Subcutaneous adipose tissue (tissue), 4 donors: Measurements from ENCODE around the gene UQCC5. TPM values are rescaled to one million over a fixed set of nuclear protein-coding genes. Genes with fewer than 3 reads are reported as not detected.

Experiments
- CTCF ChIP-seq: fragments of 450-650 bp; IDR thresholded peaks from one replicate; pipeline ENCODE4 v1.5.1; 2016; ENCODE audit warnings: low read depth, mild to moderate bottlenecking, control low read depth, antibody characterized with exemption, moderate library complexity
- small RNA-seq: library from RNA; depleted of rRNA; stranded (forward); fragments of <200 nt; gene quantifications from one replicate; pipeline ENCODE3, GENCODE V24; 2016
- total RNA-seq, 4 donors: library from RNA; depleted of rRNA; stranded (reverse); fragments of >200 nt; gene quantifications; one replicate each; pipeline ENCODE4 v1.1.0, GENCODE V29; 2016

UQCC5 gene
- total RNA-seq, 4 donors from 2014 or later = 1.5 to 4.9 (median 2.3) TPM

- TF ChIP-seq CTCF = no peak
These were observed 35.8 kb downstream of the UQCC5 start for GRCh38 chr3:52572221-52572620.

GRCh38 chr3:52574056-52574965 is 37.9 kb downstream of the UQCC5 start:
- TF ChIP-seq CTCF = no peak

Small RNAs within 50 kb of the gene (small RNA-seq; reads per million reads assigned to genes)
- gene RNU6-856P (not detected), gene RNU6ATAC16P (not detected)

Other genes starting within 250 kb of the UQCC5 start
- 10 to 100 TPM in 3 of 4 donors, 1 to 10 TPM in 1; 7.2 to 72.0 (median 38.9) TPM for gene GLYCTK, start 248.8 kb upstream of the UQCC5 start, total RNA-seq
- gene DNAH1, start 220.3 kb upstream of the UQCC5 start, total RNA-seq = 10 to 100 TPM in 3 of 4 donors, 1 to 10 TPM in 1; 9.5 to 30.3 (median 14.6) TPM
- 10 to 100 TPM; 46.1 to 61.4 (median 55.0) TPM for gene BAP1, start 126.6 kb upstream of the UQCC5 start, total RNA-seq
- 10 to 100 TPM in 3 of 4 donors, 1 to 10 TPM in 1; 9.5 to 17.3 (median 13.0) TPM for gene PHF7, start 125.9 kb upstream of the UQCC5 start, total RNA-seq
- 100 to 1,000 TPM in 3 of 4 donors, 10 to 100 TPM in 1; 97.3 to 373 (median 164) TPM for gene SEMA3G, start 91.5 kb upstream of the UQCC5 start, total RNA-seq
- 1 to 10 TPM in 2 of 4 donors, not detected in 2; 1.7 to 3.7 TPM for gene TNNC1, start 82.6 kb upstream of the UQCC5 start, total RNA-seq
- gene NISCH, start 81.0 kb upstream of the UQCC5 start, total RNA-seq = 100 to 1,000 TPM in 1 of 4 donors, 10 to 100 TPM in 3; 52.7 to 105 (median 71.5) TPM
- gene STAB1, start 41.3 kb upstream of the UQCC5 start, total RNA-seq = 100 to 1,000 TPM; 147 to 268 (median 218) TPM
- 10 to 100 TPM; 11.6 to 29.8 (median 20.7) TPM for gene NT5DC2, start 2.7 kb upstream of the UQCC5 start, total RNA-seq
- gene PBRM1, start 149.3 kb downstream of the UQCC5 start, total RNA-seq = 100 to 1,000 TPM in 2 of 4 donors, 10 to 100 TPM in 2; 92.7 to 125 (median 104) TPM
- 10 to 100 TPM; 37.3 to 90.5 (median 59.5) TPM for gene GNL3, start 149.4 kb downstream of the UQCC5 start, total RNA-seq
- gene GLT8D1, start 169.2 kb downstream of the UQCC5 start, total RNA-seq = 10 to 100 TPM; 35.2 to 53.9 (median 46.2) TPM
- 100 to 1,000 TPM in 1 of 4 donors, 10 to 100 TPM in 3; 44.3 to 108 (median 80.8) TPM for gene SPCS1, start 169.5 kb downstream of the UQCC5 start, total RNA-seq
- gene NEK4, start 234.3 kb downstream of the UQCC5 start, total RNA-seq = 10 to 100 TPM in 3 of 4 donors, 1 to 10 TPM in 1; 9.0 to 18.4 (median 13.7) TPM
- 1 to 10 TPM in 1 of 4 donors, under 1 TPM in 1, not detected in 2; 0.34 to 1.5 TPM for gene ITIH1, start 241.0 kb downstream of the UQCC5 start, total RNA-seq